Gastroesophageal sphincter (tissue), 3 donors: ENCODE measurements around the gene NBL1.

Experiments
- POLR2A ChIP-seq, 2 donors: fragments of 450-650 bp; IDR thresholded peaks; one replicate each; pipeline ENCODE4 v1.6.1; 2017; ENCODE audit warnings: antibody characterized with exemption in 2 of 2, mild to moderate bottlenecking in 2 of 2, moderate library complexity in 1 of 2
- POLR2AphosphoS5 ChIP-seq: sonication (generic); formaldehyde crosslinking; IDR thresholded peaks from one replicate; pipeline ENCODE4 v1.6.1; 2017; ENCODE audit warnings: antibody characterized with exemption
- TF ChIP-seq, protein P1 (sequence below), 4 experiments: fragments of 200-600 bp in 2 of 4; fragments of 450-650 bp in 2 of 4; sonication (generic) in 1 of 4; IDR thresholded peaks; one replicate each; pipeline ENCODE4 v1.5.1; 2017 to 2019; ENCODE audit warnings: antibody characterized with exemption in 4 of 4, mild to moderate bottlenecking in 2 of 4, moderate library complexity in 2 of 4

DNA sequence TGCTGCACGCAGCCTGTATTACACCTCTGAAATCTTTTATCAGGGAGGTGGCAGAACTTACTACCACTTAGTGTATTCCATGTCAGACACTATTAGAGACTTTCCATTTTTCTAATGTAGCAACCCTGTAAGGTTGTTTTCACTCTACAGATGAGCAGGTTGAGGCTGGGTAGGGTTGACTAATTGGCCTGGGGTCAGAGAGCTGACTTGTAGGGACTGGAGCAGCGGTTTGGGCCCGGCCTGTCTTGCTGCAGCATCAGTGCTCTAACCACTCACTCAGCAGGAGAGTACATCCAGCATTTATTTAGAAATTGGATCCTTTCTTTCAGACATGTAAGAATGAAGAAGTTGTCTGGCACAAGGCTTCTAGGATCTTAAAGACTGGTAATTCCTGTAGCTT, 25.7 kb upstream of the NBL1 start:
- TF ChIP-seq POLR2AphosphoS5 (no peak), POLR2A (IDR thresholded peaks at IDR 0.05) (no peak)
- TF ChIP-seq, protein P1, sequence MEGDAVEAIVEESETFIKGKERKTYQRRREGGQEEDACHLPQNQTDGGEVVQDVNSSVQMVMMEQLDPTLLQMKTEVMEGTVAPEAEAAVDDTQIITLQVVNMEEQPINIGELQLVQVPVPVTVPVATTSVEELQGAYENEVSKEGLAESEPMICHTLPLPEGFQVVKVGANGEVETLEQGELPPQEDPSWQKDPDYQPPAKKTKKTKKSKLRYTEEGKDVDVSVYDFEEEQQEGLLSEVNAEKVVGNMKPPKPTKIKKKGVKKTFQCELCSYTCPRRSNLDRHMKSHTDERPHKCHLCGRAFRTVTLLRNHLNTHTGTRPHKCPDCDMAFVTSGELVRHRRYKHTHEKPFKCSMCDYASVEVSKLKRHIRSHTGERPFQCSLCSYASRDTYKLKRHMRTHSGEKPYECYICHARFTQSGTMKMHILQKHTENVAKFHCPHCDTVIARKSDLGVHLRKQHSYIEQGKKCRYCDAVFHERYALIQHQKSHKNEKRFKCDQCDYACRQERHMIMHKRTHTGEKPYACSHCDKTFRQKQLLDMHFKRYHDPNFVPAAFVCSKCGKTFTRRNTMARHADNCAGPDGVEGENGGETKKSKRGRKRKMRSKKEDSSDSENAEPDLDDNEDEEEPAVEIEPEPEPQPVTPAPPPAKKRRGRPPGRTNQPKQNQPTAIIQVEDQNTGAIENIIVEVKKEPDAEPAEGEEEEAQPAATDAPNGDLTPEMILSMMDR (IDR thresholded peaks at IDR 0.05): no peak
